T-helper 17 cell (primary cell): ENCODE measurements around the gene PEPD. TPM values are rescaled to one million over a fixed set of nuclear protein-coding genes. Genes with fewer than 3 reads are reported as not detected.
"Not testable (repeated sequence)": the region's sequence is repeated elsewhere in the genome, so short reads cannot be mapped to it uniquely, and the experiment has no call there.

ENCODE experiments used
- ATAC-seq: fragments of 150-1000 bp; cut with Tn5 transposase; 2 replicates; pipeline ENCODE4 v1.10.0; 2021; ENCODE audit warnings: mild to moderate bottlenecking, moderate library complexity
- DNase-seq, 3 donors: peaks; one replicate each; pipeline versions ENCODE4 v3.0.0 to v3.0.0-alpha.2; 2020 to 2021
- H3K9me3 ChIP-seq: one replicate; pipeline ENCODE4 v1.7.0; 2013; ENCODE audit warnings: low read length, mild to moderate bottlenecking; ENCODE audit not compliant: control insufficient read depth, poor library complexity, severe bottlenecking
- H3K27ac Mint-ChIP-seq: one replicate; pipeline ENCODE4 v1.8.0; 2022; ENCODE audit warnings: mild to moderate bottlenecking, moderate library complexity, mixed read lengths
- H3K27me3 Mint-ChIP-seq: one replicate; pipeline ENCODE4 v1.8.0; 2022; ENCODE audit warnings: mixed read lengths
- H3K36me3 Mint-ChIP-seq: one replicate; pipeline ENCODE4 v1.8.0; 2022; ENCODE audit warnings: low read depth, mixed read lengths
- H3K4me1 Mint-ChIP-seq: one replicate; pipeline ENCODE4 v1.8.0; 2022; ENCODE audit warnings: mild to moderate bottlenecking, mixed read lengths
- H3K4me3 Mint-ChIP-seq: one replicate; pipeline ENCODE4 v1.8.0; 2022; ENCODE audit warnings: mild to moderate bottlenecking, moderate library complexity, mixed read lengths
- total RNA-seq, 4 donors: library from RNA in 2 of 4; stranded (reverse) in 2 of 4; gene quantifications; one replicate each; pipeline ENCODE4 v1.2.3 and lab custom pipeline; 2022 to 2026

The PEPD gene
- total RNA-seq, 2 donors from 2014 or later: 38.5 to 41.4 TPM

DNA sequence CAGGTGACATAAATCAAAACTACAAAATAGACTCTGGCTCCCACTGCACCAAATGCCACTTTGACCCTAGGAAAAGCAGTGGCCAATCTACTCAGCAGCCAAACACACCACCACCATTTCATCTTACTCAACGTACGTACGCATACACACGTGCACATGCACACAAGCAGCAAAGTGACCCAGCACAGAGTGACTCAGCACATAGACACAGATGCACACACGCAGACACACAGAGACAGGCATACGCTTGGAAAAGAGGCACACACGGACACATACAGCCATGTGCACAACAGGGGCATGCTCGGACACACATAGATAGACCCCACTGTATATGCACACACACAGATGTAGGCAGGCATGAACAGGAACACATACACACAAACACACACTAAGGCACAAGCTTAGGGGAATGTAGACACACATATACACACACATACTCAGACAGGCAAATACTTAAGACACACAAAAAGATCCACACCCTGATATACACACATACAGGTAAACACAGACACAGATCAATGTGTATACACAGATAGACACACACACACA, 37.3 kb downstream of the PEPD start:
- Mint-ChIP-seq H3K4me3 (no peak overlapping the region), H3K36me3 (peaks cover 18% of the 10 kb centered on the region), H3K27ac (no peak overlapping the region), H3K27me3 (no peaks in the 10 kb centered on the region), H3K4me1 (no peaks in the 10 kb centered on the region)
- DNase-seq (no peak), ATAC-seq (no peak)
- H3K9me3 ChIP-seq: no peaks in the 10 kb centered on the region

DNA sequence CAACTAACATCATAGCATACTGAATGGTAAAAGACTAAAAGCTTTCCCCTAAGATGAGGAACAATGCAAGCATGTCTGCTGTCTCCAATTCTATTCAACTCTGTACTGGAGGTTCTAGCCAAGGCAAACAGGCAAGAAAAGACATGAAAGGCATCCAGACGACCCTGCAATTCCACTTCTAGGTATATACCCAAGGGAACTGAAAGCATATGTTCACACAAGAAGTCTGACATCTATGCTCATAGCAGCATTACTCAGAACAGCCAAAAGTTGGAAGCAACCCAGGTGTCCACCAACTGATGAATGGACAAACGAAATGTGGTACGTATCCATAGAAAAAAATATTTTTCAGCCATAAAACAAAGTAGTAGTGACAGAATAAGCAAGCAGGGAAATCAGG, 39.1 kb downstream of the PEPD start:
- DNase-seq (no peak), ATAC-seq (no peak)
- no peaks in the 10 kb centered on the region for H3K27me3 Mint-ChIP-seq
- peaks cover 18% of the 10 kb centered on the region for H3K36me3 Mint-ChIP-seq
- H3K4me1 Mint-ChIP-seq: no peaks in the 10 kb centered on the region
- H3K4me3 Mint-ChIP-seq: no peak overlapping the region
- no peak overlapping the region for H3K27ac Mint-ChIP-seq
- H3K9me3 ChIP-seq: no peaks in the 10 kb centered on the region

DNA sequence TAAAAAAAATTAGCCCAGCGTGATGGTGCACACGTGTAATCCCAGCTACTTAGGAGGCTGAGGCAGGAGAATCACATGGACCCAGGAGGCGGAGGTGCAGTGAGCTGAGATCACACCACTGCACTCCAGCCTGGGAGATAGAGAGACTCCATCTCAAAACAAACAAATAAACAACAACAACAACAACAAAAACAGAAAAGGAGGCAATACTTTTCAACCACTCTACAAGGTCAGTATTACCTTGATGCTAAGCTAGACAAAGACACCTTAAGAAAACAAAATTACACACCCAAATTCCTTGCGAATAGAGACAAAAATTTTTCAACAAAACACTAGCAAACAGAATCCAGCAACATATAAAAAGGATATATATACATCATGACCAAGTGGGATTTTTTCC, 39.7 kb downstream of the PEPD start:
- Mint-ChIP-seq H3K4me3 (no peak overlapping the region), H3K4me1 (no peaks in the 10 kb centered on the region), H3K36me3 (peaks cover 19% of the 10 kb centered on the region), H3K27me3 (no peaks in the 10 kb centered on the region), H3K27ac (no peak overlapping the region)
- DNase-seq (no peak), ATAC-seq (no peak)
- H3K9me3 ChIP-seq: no peaks in the 10 kb centered on the region

DNA sequence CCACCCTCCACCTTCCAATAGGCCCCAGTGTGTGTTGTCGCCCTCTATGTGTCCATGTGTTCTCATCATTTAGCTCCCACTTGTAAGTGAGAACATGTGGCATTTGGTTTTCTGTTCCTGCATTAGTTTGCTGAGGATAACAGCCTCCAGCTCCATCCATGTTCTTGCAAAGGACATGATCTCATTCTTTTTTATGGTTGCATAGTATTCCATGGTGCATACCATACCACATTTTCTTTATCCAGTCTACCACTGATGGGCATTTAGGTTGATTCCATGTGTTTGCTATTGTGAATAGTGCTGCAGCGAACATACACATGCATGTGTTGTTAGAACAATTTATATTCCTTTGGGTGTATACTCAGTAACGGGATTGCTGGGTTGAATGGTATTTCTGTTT, 42.0 kb downstream of the PEPD start:
- H3K9me3 ChIP-seq, H3K27me3 Mint-ChIP-seq, ATAC-seq, DNase-seq, H3K4me3 Mint-ChIP-seq, H3K4me1 Mint-ChIP-seq, H3K27ac Mint-ChIP-seq: not testable (repeated sequence)
- peaks cover 11% of the 10 kb centered on the region for H3K36me3 Mint-ChIP-seq

DNA sequence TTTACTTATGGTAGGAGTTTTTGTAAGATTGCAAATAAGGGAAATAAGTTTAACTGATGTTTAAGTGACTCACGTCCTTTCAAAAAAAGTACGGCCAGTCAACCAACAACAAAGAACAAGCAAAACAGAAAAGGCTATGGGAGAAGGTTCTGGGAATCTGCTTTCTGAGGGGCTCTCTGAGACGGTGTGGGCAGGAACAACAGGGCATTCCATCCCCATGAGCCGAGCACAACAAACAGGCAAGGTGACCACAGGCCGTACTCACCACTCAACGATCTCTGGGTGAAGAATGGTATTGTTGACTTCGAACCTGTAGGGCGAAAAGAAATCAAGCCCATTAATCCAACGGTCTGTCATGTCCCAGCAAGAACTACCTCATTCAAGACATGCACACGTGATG, 43.8 kb downstream of the PEPD start:
- Mint-ChIP-seq H3K36me3 (peaks cover 14% of the 10 kb centered on the region), H3K27me3 (no peaks in the 10 kb centered on the region), H3K4me1 (peaks cover 11% of the 10 kb centered on the region), H3K27ac (no peak overlapping the region), H3K4me3 (no peak overlapping the region)
- DNase-seq: no peak
- no peaks in the 10 kb centered on the region for H3K9me3 ChIP-seq
- ATAC-seq: no peak

DNA sequence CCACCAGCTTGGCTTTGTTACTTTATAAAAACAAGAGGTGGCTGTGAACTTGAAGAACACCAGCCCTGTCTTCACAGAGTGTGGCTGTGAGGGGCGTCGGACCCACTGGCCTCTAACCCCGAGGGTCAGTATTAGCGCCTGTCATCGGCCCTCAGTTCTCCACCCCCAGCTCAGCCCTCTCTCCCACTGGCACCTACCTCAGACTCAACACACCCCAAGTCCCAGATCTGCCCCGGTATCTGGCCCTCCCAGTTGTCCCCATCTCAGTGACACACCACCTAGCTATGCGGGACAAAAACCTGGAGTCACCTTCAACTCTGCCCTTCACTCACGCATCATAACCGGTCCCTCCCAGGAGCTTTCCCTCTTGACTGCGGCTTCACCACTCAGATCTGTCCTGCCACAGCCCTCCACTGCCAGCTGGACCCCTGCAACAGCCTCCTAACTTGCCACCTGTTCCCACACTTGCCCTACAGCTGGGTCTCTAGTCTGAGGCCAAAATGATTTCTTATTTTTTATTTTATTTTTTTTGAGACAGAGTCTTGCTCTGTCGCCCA, 45.4 kb downstream of the PEPD start:
- H3K27ac Mint-ChIP-seq: peak overlapping the region; percentile 41
- no peaks in the 10 kb centered on the region for H3K27me3 Mint-ChIP-seq
- H3K4me3 Mint-ChIP-seq: no peak overlapping the region
- peaks cover 12% of the 10 kb centered on the region for H3K36me3 Mint-ChIP-seq
- no peak for DNase-seq
- peaks cover 13% of the 10 kb centered on the region for H3K4me1 Mint-ChIP-seq
- H3K9me3 ChIP-seq: no peaks in the 10 kb centered on the region
- no peak for ATAC-seq

GRCh38 chr19:33473653-33474305, 47.8 kb downstream of the PEPD start:
- no peak for DNase-seq
- Mint-ChIP-seq H3K36me3 (peaks cover 12% of the 10 kb centered on the region), H3K27me3 (no peaks in the 10 kb centered on the region), H3K4me1 (peaks cover 20% of the 10 kb centered on the region), H3K27ac (peak overlapping the region; percentile 51), H3K4me3 (no peak overlapping the region)
- ATAC-seq: no peak
- no peaks in the 10 kb centered on the region for H3K9me3 ChIP-seq

DNA sequence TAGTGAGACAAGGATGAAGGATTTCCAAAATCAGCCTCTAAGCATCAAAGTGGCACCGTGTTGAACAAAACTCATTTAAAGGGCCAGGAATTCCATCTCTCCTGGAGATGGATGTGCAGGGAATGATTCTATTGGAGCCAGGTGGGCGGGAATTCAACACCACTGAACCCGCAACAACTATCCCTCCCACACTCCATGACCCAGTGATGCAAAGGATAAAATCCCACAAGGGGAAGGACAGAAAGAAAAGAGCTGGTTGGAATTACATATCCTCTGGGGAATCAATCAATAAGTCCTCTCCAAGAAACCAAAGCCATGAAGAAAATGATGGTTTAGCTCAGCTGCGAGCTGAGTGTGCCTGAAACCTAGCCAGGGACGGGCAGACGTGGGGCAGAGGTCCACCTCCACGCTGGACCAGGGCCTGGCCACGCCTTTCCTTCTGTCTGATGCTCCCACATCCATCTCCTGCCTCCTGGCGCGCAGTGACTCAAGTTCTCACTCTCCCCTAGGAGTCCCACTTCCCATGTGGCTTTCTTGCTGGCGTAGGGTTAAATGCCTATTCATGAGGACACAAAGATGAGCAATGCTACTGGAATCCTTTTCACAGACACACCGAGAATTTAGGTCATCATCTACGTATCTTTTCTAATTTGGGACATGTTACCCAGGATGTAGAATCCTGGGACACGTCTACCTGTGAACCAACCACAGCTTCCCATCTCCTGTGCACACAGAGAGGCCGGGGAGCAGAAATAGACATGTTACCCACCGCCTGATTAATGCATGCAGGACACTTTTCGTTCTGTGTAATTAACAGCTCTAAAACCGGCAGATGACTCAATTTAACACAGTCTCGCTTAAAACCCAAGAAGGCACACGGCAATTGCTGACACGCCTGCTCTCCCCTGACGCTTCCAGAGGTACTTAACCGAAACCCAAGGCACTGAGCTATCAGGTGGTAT, 48.6 kb downstream of the PEPD start:
- DNase-seq: no peak
- Mint-ChIP-seq H3K27ac (peak overlapping the region; percentile 51), H3K36me3 (peaks cover 12% of the 10 kb centered on the region)

DNA sequence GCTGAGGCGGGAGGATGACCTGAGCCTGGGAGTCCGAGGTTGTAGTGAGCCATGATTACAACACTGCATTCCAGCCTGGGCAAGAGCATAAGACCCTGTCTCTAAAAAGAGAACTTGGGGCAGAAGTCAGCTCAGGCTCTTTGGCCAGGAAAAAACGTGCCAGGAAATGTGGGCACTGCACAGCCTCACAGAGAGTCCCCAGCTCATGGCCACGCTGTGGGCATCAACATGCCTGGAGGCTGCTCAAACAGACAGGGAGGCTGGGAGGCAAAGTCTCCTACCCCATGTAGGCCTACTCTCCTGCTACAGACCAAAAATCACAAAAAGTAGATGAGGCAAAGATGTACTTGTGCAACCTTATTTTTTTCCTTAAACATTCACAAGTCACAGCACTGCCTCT, 49.4 kb downstream of the PEPD start:
- H3K36me3 Mint-ChIP-seq: peaks cover 11% of the 10 kb centered on the region
- peaks cover 24% of the 10 kb centered on the region for H3K4me1 Mint-ChIP-seq
- ATAC-seq: no peak
- no peaks in the 10 kb centered on the region for H3K9me3 ChIP-seq
- DNase-seq: no peak
- H3K4me3 Mint-ChIP-seq: no peak overlapping the region
- no peaks in the 10 kb centered on the region for H3K27me3 Mint-ChIP-seq
- H3K27ac Mint-ChIP-seq: no peak overlapping the region

More for the DNA sequence above, 48.6 kb downstream of the PEPD start:
- Mint-ChIP-seq H3K4me1 (peaks cover 20% of the 10 kb centered on the region), H3K4me3 (no peak overlapping the region), H3K27me3 (no peaks in the 10 kb centered on the region)
- no peak for ATAC-seq
- no peaks in the 10 kb centered on the region for H3K9me3 ChIP-seq

- no peak overlapping the region for H3K27ac Mint-ChIP-seq
These were observed 50.2 kb downstream of the PEPD start for GRCh38 chr19:33471111-33471996.

GRCh38 chr19:33470686-33471085, 50.9 kb downstream of the PEPD start:
- ATAC-seq (no peak), DNase-seq (no peak)
- no peaks in the 10 kb centered on the region for H3K27me3 Mint-ChIP-seq
- H3K4me1 Mint-ChIP-seq: peaks cover 24% of the 10 kb centered on the region
- H3K4me3 Mint-ChIP-seq: no peak overlapping the region
- no peak overlapping the region for H3K27ac Mint-ChIP-seq
- H3K9me3 ChIP-seq: no peaks in the 10 kb centered on the region
- H3K36me3 Mint-ChIP-seq: peaks cover 7% of the 10 kb centered on the region

More at GRCh38 chr19:33471111-33471996, 50.2 kb downstream of the PEPD start:
- peaks cover 24% of the 10 kb centered on the region for H3K4me1 Mint-ChIP-seq
- no peak for ATAC-seq
- no peaks in the 10 kb centered on the region for H3K9me3 ChIP-seq
- DNase-seq: no peak
- H3K36me3 Mint-ChIP-seq: peaks cover 7% of the 10 kb centered on the region
- H3K4me3 Mint-ChIP-seq: no peak overlapping the region
- no peaks in the 10 kb centered on the region for H3K27me3 Mint-ChIP-seq

- Mint-ChIP-seq H3K36me3 (peaks cover 8% of the 10 kb centered on the region), H3K27ac (peak overlapping the region; percentile 82), H3K4me3 (no peak overlapping the region), H3K27me3 (no peaks in the 10 kb centered on the region), H3K4me1 (peaks cover 24% of the 10 kb centered on the region)
- DNase-seq: no peak
- H3K9me3 ChIP-seq: no peaks in the 10 kb centered on the region
- no peak for ATAC-seq
These were observed 51.6 kb downstream of the PEPD start for GRCh38 chr19:33470040-33470330.
